ENCODE measurements around the gene ODF2L.

The ODF2L gene

DNA sequence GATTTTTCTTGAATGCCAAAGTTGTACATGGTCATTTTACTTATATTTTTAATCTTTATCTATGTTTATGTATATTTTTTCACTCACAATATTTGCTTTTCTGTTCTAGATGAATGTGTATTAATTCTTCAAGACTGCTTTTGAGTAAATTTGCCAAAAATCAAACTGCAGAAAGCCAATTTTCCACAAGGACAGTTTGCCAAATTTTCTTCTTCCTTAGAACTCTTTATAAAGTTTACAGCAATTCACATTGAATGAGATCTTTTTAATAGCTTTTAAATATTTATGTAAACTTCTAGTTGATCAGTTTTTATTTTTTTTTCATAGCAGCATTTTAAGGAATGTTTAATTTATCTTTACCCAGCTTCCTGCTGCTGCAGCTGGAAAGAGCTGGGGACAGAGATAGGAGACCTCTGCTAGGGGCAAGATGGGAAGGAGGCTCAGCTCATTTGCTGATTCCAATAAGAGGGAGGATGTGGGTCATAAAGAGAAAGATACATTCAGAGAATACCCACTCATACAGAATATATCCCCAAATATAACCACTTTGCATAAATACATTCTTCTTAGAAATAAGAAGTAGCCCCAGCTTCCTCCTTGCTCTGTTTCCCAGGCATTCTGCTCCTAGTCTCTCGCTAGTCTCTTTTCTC, 93.0 kb downstream of the ODF2L start:
- no peak for DNase-seq
